H4 (cell line): ENCODE results near the gene PAX9. TPM values are rescaled to one million over a fixed set of nuclear protein-coding genes. Genes with fewer than 3 reads are reported as not detected.
A peak's percentile ranks its signal among the peaks of the same experiment; 100 is the strongest.
"Not testable (repeated sequence)": the region's sequence is repeated elsewhere in the genome, so short reads cannot be mapped to it uniquely, and the experiment has no call there.

ENCODE experiments used
- DNase-seq: peaks from one replicate; pipeline ENCODE4 v3.0.0-alpha.2; 2015; ENCODE audit warnings: low spot score
- total RNA-seq: library from RNA; depleted of rRNA; stranded (reverse); fragments of >200 nt; shearing (Covaris generic); gene quantifications from 2 replicates; pipeline ENCODE4 v1.2.3, GENCODE V29; 2014

The PAX9 gene
- total RNA-seq, 1 experiment from 2014 or later, result 4.6 TPM

GRCh38 chr14:36672095-36672494 lies 10.4 kb downstream of the PAX9 start:
- no peak for DNase-seq

- DNase-seq, result no peak
Measured at GRCh38 chr14:36674659-36675058, 13.0 kb downstream of the PAX9 start.

DNA sequence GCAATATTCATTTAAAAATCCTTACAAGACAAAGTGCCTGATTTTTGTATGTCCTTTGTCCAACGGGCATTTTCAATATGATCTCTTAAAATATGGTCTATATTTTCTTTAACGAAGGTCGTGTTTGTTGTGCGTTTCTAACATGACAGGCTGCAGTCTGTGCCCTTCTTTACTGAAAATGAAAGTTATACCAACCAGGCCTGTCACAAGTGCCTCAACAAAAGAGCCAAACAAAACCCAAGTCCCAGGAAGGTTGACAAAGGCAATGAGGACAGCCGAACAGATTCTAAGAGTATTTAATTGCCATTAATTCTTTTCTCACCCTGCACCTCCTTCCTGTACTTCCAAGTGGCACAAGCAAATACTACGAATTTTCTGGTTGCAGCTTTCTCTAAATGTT lies 13.9 kb downstream of the PAX9 start:
- DNase-seq, result no peak

GRCh38 chr14:36676236-36676635 lies 14.6 kb downstream of the PAX9 start:
- no peak for DNase-seq

DNA sequence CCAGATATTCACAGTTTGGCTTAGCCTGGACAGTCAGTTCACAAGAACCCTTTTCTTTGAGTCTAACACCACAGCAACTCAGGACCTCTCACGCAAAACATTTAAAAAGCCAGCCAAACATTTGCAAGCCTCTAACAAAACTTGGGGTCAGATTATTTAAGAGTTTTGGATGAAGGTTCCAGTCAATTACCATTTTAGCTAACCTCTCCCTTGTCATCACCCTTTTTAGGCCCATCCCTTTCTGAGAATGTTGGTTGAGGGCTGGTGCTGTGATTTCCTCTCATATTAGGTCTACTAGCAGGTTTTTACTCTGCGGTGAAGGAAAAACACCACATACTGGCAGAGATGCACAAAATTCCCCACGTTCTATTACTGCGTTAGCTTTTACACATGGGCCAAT lies 20.7 kb downstream of the PAX9 start:
- DNase-seq, result no peak

GRCh38 chr14:36683083-36683724 lies 21.5 kb downstream of the PAX9 start:
- no peak for DNase-seq

DNA sequence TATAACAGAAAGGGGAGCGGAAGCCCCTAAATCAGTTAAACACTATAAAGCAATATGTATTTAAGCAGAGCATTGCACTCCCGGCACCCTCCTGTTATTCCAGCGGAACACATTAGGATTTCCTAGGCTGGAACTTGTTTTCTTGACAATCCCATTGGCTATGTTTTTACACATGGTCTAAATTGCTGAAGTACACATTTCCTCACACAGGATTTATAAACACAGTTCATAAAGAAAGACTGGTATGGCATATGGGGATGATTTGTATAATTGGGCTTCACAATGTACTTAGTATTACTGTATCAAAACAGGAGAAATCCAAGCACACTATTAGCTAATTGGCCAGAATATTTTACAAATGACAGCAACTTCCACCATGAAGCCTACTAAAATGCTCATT lies 23.3 kb downstream of the PAX9 start:
- no peak for DNase-seq

- peak; percentile 23 for DNase-seq
Measured at GRCh38 chr14:36690311-36691040, 28.8 kb downstream of the PAX9 start.

- not testable (repeated sequence) for DNase-seq
Measured at GRCh38 chr14:36699420-36699819, 37.8 kb downstream of the PAX9 start.

DNA sequence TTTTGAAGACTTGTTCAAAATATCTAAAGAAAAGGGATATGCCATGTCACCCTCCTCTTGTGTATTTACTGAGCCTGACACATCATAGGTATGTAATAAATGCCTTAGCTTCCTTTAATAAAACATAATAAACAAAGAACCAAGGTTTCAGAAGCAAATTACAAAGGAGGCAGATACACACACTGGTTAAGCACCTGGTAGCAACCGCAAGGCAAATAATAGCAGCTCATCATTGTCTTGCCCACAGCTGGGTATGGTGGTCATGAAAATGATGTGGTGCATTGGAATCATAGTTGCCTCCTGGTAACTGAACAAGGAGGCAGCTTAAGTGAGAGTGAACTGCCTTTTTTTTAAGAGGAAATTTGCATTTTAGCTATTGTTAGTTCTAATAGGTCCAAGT lies 39.0 kb downstream of the PAX9 start:
- no peak for DNase-seq

DNA sequence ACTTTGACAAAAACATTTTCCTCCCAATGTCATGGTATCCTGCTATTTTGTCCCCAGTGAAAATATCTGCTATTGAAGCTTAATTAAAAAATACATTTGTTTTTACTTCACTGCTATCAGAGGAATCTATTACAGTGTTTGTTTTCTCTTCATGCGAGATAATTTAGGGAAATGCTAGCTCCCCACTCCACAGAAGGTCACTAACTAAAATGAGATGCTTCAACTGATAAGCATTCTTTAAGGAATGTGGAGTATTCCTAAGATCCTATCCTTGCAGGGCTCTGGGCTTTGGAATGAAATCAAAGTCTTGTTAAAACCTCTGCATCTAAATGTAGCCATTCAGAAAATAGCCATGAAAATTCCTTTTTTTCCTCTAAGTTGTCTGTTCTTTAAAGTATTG lies 39.5 kb downstream of the PAX9 start:
- DNase-seq, result no peak

- DNase-seq, result peak; percentile 62
Measured at GRCh38 chr14:36702474-36702873, 40.8 kb downstream of the PAX9 start.

- no peak for DNase-seq
Measured at GRCh38 chr14:36707570-36707969, 45.9 kb downstream of the PAX9 start.

GRCh38 chr14:36713960-36714703 lies 52.5 kb downstream of the PAX9 start:
- no peak for DNase-seq

- no peak for DNase-seq
Measured at GRCh38 chr14:36716614-36717184, 55.0 kb downstream of the PAX9 start.

- no peak for DNase-seq
Measured at GRCh38 chr14:36717363-36717762, 55.7 kb downstream of the PAX9 start.

- no peak for DNase-seq
Measured at GRCh38 chr14:36718216-36718615, 56.6 kb downstream of the PAX9 start.

DNA sequence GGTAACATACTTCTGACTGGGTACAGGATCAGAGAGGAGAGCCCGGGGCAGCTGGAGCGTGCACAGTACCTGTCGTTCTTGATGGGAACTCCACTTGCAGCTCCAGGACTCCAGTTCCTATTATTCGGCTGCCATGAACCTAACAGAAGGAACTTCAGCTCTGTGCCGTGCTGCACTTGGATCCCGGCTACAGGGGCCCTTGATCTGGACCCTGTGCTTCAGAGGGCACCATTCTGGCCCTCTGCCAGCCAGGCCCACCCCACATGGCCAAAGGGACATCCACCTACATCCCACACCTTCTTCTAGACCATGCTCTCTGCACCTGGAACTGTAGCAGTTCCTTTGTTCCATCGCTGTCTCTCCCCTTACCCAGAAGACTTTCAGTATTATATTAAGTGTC lies 58.2 kb downstream of the PAX9 start:
- no peak for DNase-seq

GRCh38 chr14:36720657-36721056 lies 59.0 kb downstream of the PAX9 start:
- no peak for DNase-seq

- no peak for DNase-seq
Measured at GRCh38 chr14:36721877-36722276, 60.2 kb downstream of the PAX9 start.

DNA sequence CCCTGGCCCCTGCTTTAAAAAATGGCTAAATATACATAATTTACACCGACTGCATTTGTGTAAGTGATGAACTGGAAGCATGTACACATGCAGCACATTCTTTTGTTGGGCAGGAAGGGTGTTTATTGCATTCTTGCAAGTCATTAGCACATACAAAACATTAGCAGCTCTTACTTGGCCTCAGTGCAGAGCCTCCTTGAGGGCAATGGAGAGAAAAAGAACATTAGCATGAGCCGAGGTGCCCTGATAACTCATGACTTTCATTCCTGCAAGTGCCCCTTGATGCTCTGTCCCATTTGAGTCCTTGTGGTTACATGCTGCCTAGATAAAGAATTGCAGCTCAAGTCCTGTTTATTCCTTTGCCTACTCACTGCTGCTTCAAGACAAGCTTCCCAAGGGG lies 61.9 kb downstream of the PAX9 start:
- DNase-seq, result no peak

GRCh38 chr14:36724162-36724561 lies 62.5 kb downstream of the PAX9 start:
- no peak for DNase-seq

GRCh38 chr14:36726128-36726527 lies 64.5 kb downstream of the PAX9 start:
- DNase-seq, result no peak
